Measurements from ENCODE around the gene PKIG. TPM values are rescaled to one million over a fixed set of nuclear protein-coding genes. Genes with fewer than 3 reads are reported as not detected.

Gene PKIG
- total RNA-seq, 1 donor from 2014 or later = 51.6 TPM

GRCh38 chr20:44549123-44549522 is 33.3 kb upstream of the PKIG start:
- H3K9me3 Mint-ChIP-seq = no peaks in the 10 kb centered on the region

GRCh38 chr20:44552050-44552449 is 30.3 kb upstream of the PKIG start:
- peak overlapping the region; percentile 91 for H3K27ac Mint-ChIP-seq
- H3K4me1 Mint-ChIP-seq = peaks cover 62% of the 10 kb centered on the region
- no peak overlapping the region for H3K4me3 Mint-ChIP-seq
- H3K27me3 Mint-ChIP-seq (ENCODE audit: low read depth) = no peaks in the 10 kb centered on the region
- no peak for TF ChIP-seq CTCF (IDR thresholded peaks at IDR 0.05; ENCODE audit: unreplicated experiment)
- no peak for DNase-seq (ENCODE audit: low spot score in 2 of 2, unreplicated experiment in 2 of 2)
- no peaks in the 10 kb centered on the region for H3K36me3 Mint-ChIP-seq
- no peaks in the 10 kb centered on the region for H3K9me3 Mint-ChIP-seq

More at GRCh38 chr20:44549123-44549522, 33.3 kb upstream of the PKIG start:
- Mint-ChIP-seq H3K4me1 (peaks cover 60% of the 10 kb centered on the region), H3K4me3 (peak overlapping the region; percentile 1), H3K36me3 (no peaks in the 10 kb centered on the region), H3K27me3 (ENCODE audit: low read depth) (no peaks in the 10 kb centered on the region), H3K27ac (peak overlapping the region; percentile 99)
- no peak for DNase-seq (ENCODE audit: low spot score in 2 of 2, unreplicated experiment in 2 of 2)
- no peak for TF ChIP-seq CTCF (IDR thresholded peaks at IDR 0.05; ENCODE audit: unreplicated experiment)

DNA sequence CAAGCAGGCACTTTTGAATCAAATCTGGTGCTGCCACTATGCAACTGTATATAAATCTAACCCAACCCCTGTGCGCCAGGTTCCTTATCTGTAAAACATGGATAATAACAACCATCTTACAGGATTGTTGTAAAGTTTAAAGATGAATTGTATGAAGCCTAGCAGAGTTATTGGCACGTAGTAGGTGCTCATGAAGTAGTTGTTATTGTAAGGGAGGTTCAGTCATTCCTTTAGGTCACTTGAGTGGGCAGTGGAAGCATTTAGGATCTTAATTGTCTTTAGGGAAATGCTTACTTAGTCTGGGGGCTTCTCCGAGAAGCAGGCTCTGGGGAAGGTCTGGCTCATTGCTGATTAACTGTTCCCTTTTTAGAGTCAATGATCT is 29.8 kb upstream of the PKIG start:
- Mint-ChIP-seq H3K27ac (peak overlapping the region; percentile 91), H3K9me3 (no peaks in the 10 kb centered on the region), H3K27me3 (ENCODE audit: low read depth) (no peaks in the 10 kb centered on the region), H3K4me1 (peaks cover 57% of the 10 kb centered on the region), H3K36me3 (no peaks in the 10 kb centered on the region), H3K4me3 (no peak overlapping the region)
- DNase-seq (ENCODE audit: low spot score in 2 of 2, unreplicated experiment in 2 of 2) = no peak
- no peak for TF ChIP-seq CTCF (IDR thresholded peaks at IDR 0.05; ENCODE audit: unreplicated experiment)

- Mint-ChIP-seq H3K27ac (peak overlapping the region; percentile 91), H3K4me1 (peaks cover 51% of the 10 kb centered on the region), H3K36me3 (no peaks in the 10 kb centered on the region), H3K4me3 (no peak overlapping the region), H3K27me3 (ENCODE audit: low read depth) (no peaks in the 10 kb centered on the region), H3K9me3 (no peaks in the 10 kb centered on the region)
- DNase-seq (ENCODE audit: low spot score in 2 of 2, unreplicated experiment in 2 of 2) = no peak
- TF ChIP-seq CTCF (IDR thresholded peaks at IDR 0.05; ENCODE audit: unreplicated experiment) = no peak
Measured at GRCh38 chr20:44552950-44553908, 29.1 kb upstream of the PKIG start.

DNA sequence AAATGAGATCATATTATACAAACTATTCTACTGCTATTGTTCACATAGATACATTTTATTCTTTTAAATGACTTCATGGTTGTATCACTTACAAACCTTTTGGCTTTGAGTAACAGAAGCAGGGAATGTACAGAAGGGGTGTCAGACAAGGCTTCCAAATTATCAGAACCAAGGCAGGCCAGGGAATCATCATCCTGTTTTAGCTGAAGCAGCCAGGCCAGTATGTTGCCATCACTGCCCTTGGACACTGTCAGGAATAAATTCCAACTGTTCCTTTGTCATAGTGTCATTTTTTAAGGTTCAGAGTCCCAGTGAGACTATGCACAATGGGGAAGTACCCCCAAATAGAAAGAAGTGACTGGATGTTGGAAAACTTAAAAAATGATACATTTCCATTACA is 23.1 kb upstream of the PKIG start:
- no peaks in the 10 kb centered on the region for H3K9me3 Mint-ChIP-seq
- H3K36me3 Mint-ChIP-seq = no peaks in the 10 kb centered on the region
- no peaks in the 10 kb centered on the region for H3K27me3 Mint-ChIP-seq (ENCODE audit: low read depth)
- no peak overlapping the region for H3K4me3 Mint-ChIP-seq
- no peak overlapping the region for H3K27ac Mint-ChIP-seq
- TF ChIP-seq CTCF (IDR thresholded peaks at IDR 0.05; ENCODE audit: unreplicated experiment) = no peak
- DNase-seq (ENCODE audit: low spot score in 2 of 2, unreplicated experiment in 2 of 2) = no peak
- H3K4me1 Mint-ChIP-seq = peaks cover 18% of the 10 kb centered on the region

Measured in mesothelial cell of epicardium (in vitro differentiated cells).